Measurements from ENCODE around the gene TRMT112. TPM values are rescaled to one million over a fixed set of nuclear protein-coding genes. Genes with fewer than 3 reads are reported as not detected.

The TRMT112 gene
- total and polyA plus RNA-seq, 11 donors = 80.0 to 186 (median 107) TPM

DNA sequence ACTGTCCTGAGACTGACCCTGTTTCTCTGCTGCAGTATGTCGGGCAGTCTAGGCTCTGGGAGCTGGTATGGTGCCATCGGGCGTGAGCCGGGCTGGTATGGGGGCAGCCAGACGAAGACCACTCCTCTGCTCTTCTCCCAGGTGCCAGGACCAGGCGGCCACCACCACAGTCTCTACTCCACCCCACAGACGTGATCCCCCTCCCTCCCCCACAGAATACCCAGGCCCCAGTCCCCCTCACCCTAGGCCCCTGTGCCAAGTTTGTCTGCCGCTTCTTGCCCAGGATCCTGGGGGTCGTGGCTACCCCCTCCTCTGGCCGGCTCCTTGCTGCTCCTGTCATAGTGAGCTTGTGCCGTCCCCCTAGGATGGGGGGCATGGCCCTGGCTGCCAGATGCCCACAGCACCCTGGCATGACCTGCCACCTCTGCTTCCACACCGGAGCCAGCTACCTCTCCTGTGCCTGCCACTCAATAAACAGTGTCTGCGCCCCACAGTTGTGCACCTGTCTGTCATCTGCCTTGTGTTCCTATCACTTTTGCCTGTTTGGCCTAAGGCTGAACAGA is 28.3 kb downstream of the TRMT112 start:
- Histone ChIP-seq H3K4me3 (no peak overlapping the region), H3K27me3 (peaks cover 18 to 41% (median 28%) of the 10 kb centered on the region in 9 donors), H3K27ac (no peak overlapping the region), H3K9me3 (no peaks in the 10 kb centered on the region), H3K36me3 (no peaks in the 10 kb centered on the region), H3K4me1 (peaks cover 4 to 36% (median 19%) of the 10 kb centered on the region in 12 donors)
- intact Hi-C loops (cut with DNase I) = no loop called here
- TF ChIP-seq, protein P1, sequence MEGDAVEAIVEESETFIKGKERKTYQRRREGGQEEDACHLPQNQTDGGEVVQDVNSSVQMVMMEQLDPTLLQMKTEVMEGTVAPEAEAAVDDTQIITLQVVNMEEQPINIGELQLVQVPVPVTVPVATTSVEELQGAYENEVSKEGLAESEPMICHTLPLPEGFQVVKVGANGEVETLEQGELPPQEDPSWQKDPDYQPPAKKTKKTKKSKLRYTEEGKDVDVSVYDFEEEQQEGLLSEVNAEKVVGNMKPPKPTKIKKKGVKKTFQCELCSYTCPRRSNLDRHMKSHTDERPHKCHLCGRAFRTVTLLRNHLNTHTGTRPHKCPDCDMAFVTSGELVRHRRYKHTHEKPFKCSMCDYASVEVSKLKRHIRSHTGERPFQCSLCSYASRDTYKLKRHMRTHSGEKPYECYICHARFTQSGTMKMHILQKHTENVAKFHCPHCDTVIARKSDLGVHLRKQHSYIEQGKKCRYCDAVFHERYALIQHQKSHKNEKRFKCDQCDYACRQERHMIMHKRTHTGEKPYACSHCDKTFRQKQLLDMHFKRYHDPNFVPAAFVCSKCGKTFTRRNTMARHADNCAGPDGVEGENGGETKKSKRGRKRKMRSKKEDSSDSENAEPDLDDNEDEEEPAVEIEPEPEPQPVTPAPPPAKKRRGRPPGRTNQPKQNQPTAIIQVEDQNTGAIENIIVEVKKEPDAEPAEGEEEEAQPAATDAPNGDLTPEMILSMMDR (IDR thresholded peaks at IDR 0.05) = no peak
- no peak for TF ChIP-seq POLR2A (IDR thresholded peaks at IDR 0.05)
- 93 to 97% (median 94%) methylated on average over 9 to 13 of the region's 13 CpGs for WGBS, 4 donors
- ATAC-seq = no peak
- peak in 1 of 5 donors; percentile 15 for DNase-seq

DNA sequence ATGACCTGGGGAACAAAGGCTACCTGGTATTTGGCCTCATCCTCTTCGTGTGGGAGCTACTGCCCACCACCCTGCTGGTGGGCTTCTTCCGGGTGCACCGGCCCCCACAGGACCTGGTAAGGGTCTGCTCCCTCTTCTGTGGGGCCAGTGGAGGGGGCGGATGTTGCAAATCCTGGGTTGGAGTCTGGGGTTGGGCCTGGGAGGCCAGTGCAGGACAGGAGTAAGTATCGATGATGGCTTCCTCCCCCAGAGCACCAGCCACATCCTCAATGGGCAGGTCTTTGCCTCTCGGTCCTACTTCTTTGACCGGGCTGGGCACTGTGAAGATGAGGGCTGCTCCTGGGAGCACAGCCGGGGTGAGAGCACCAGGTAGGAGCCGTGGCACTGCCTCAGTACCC is 29.0 kb downstream of the TRMT112 start:
- 91 to 97% (median 92%) methylated on average over 5 to 9 of the region's 9 CpGs for WGBS, 4 donors
- H3K4me3 ChIP-seq = no peak overlapping the region
- no peak overlapping the region for H3K27ac ChIP-seq
- H3K4me1 ChIP-seq = peaks cover 4 to 43% (median 26%) of the 10 kb centered on the region in 12 donors
- no peaks in the 10 kb centered on the region for H3K9me3 ChIP-seq
- peak in 1 of 5 donors; percentile 13 for DNase-seq
- H3K27me3 ChIP-seq = peaks cover 18 to 33% (median 27%) of the 10 kb centered on the region in 9 donors
- no peak for ATAC-seq
- intact Hi-C loops (cut with DNase I) = no loop called here
- TF ChIP-seq, protein P1 (IDR thresholded peaks at IDR 0.05) = no peak
- TF ChIP-seq POLR2A (IDR thresholded peaks at IDR 0.05) = no peak
- H3K36me3 ChIP-seq = peaks cover 0 to under 1% (median 0%) of the 10 kb centered on the region in 9 donors

DNA sequence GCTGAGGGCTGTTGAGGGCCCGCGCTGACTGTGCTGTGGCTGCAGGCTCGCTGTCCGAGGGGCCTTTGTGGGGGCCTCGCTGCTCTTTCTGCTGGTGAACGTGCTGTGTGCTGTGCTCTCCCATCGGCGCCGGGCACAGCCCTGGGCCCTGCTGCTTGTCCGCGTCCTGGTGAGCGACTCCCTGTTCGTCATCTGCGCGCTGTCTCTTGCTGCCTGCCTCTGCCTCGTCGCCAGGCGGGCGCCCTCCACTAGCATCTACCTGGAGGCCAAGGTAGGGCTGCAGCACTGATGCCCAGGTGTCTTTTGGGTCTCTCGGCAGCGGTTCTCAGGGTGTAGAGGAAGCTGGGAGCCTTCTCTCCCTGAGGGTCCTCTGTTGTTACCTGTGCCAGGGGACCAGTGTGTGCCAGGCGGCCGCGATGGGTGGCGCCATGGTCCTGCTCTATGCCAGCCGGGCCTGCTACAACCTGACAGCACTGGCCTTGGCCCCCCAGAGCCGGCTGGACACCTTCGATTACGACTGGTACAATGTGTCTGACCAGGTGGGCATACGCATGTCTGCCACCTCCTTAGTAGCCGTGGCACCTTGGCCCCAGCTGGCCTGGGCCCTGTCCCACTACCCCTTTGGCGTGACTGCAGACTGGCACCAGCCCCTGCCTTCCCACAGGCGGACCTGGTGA is 29.5 kb downstream of the TRMT112 start:
- Histone ChIP-seq H3K4me1 (peaks cover 4 to 48% (median 30%) of the 10 kb centered on the region in 12 donors), H3K9me3 (no peaks in the 10 kb centered on the region), H3K36me3 (peaks cover 0 to 6% (median 0%) of the 10 kb centered on the region in 9 donors), H3K27me3 (peaks cover 18 to 28% (median 22%) of the 10 kb centered on the region in 9 donors), H3K4me3 (no peak overlapping the region), H3K27ac (no peak overlapping the region)
- 95 to 99% (median 96%) methylated on average over 23 to 33 of the region's 33 CpGs for WGBS, 4 donors
- no peak for ATAC-seq
- DNase-seq = peak in 1 of 5 donors; percentile 18
- TF ChIP-seq POLR2A (IDR thresholded peaks at IDR 0.05) = no peak
- TF ChIP-seq, protein P1 (IDR thresholded peaks at IDR 0.05) = no peak
- intact Hi-C loops (cut with DNase I) = no loop called here

DNA sequence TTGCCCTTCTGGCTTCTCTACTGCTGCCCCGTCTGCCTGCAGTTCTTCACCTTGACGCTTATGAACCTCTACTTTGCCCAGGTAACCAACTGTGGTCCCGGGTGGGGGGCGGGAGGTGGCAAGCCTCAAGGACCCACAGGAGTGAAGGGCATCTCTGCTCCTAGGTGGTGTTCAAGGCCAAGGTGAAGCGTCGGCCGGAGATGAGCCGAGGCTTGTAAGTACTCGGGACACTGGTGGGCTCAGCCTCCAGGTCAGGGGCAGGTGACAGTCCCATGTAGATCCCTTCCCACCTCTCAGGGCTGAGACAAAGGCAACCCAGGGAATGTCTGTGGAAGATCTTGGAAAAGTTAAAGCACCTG is 30.6 kb downstream of the TRMT112 start:
- WGBS, 4 donors = 90 to 93% (median 92%) methylated on average over 9 of the region's 9 CpGs
- H3K4me1 ChIP-seq = peaks cover 4 to 46% (median 24%) of the 10 kb centered on the region in 12 donors
- no peak for TF ChIP-seq POLR2A (IDR thresholded peaks at IDR 0.05)
- TF ChIP-seq, protein P1 (IDR thresholded peaks at IDR 0.05) = no peak
- intact Hi-C loops (cut with DNase I) = no loop called here
- no peaks in the 10 kb centered on the region for H3K9me3 ChIP-seq
- H3K4me3 ChIP-seq = no peak overlapping the region
- peaks cover 0 to 14% (median 0%) of the 10 kb centered on the region in 9 donors for H3K36me3 ChIP-seq
- no peak overlapping the region for H3K27ac ChIP-seq
- DNase-seq = peak in 1 of 5 donors; percentile 21
- peaks cover 8 to 18% (median 12%) of the 10 kb centered on the region in 9 donors for H3K27me3 ChIP-seq
- no peak for ATAC-seq
